HG03196 (cell line): ENCODE data around the gene LY6G6C.
"Not testable (repeated sequence)": the region's sequence is repeated elsewhere in the genome, so short reads cannot be mapped to it uniquely, and the experiment has no call there.

Experiments used
- ATAC-seq: cut with Tn5 transposase; IDR thresholded peaks from one replicate; pipeline ENCODE4 v1.9.1; 2021; ENCODE audit not compliant: unreplicated experiment

LY6G6C gene

GRCh38 chr6:31709157-31709556, 12.4 kb downstream of the LY6G6C start:
- not testable (repeated sequence) for ATAC-seq

GRCh38 chr6:31708224-31708623, 13.3 kb downstream of the LY6G6C start:
- no peak for ATAC-seq

- ATAC-seq = no peak
Measured at GRCh38 chr6:31707701-31708100, 13.8 kb downstream of the LY6G6C start.

GRCh38 chr6:31706599-31706998, 14.9 kb downstream of the LY6G6C start, which contains the start of gene LY6G6F:
Gene LY6G6F (plus strand): TSS chr6:31706866. CDS start chr6:31706907, 41 bp downstream.
- no peak for ATAC-seq

- ATAC-seq = no peak
Measured at GRCh38 chr6:31705931-31706330, 15.6 kb downstream of the LY6G6C start.

- ATAC-seq = peak; percentile 86
Measured at GRCh38 chr6:31702819-31703716, 18.5 kb downstream of the LY6G6C start, which contains the start of gene ABHD16A. Gene ABHD16A (minus strand): TSS chr6:31703324. CDS start chr6:31703281, 43 bp downstream.

GRCh38 chr6:31702405-31702818, 19.1 kb downstream of the LY6G6C start:
- ATAC-seq = no peak

- no peak for ATAC-seq
Measured at GRCh38 chr6:31701666-31702404, 19.7 kb downstream of the LY6G6C start.

GRCh38 chr6:31700740-31701401, 20.7 kb downstream of the LY6G6C start:
- ATAC-seq = no peak

- ATAC-seq = no peak
Measured at GRCh38 chr6:31697555-31697954, 24.0 kb downstream of the LY6G6C start.

GRCh38 chr6:31693535-31693934, 28.0 kb downstream of the LY6G6C start:
- no peak for ATAC-seq

- ATAC-seq = no peak
Measured at GRCh38 chr6:31692886-31693285, 28.7 kb downstream of the LY6G6C start.

- ATAC-seq = no peak
Measured at GRCh38 chr6:31692353-31692752, 29.2 kb downstream of the LY6G6C start.

GRCh38 chr6:31691564-31692108, 29.9 kb downstream of the LY6G6C start:
- no peak for ATAC-seq

- no peak for ATAC-seq
Measured at GRCh38 chr6:31691078-31691463, 30.5 kb downstream of the LY6G6C start.

GRCh38 chr6:31690231-31691077, 31.1 kb downstream of the LY6G6C start:
- ATAC-seq = no peak

GRCh38 chr6:31689249-31690110, 32.1 kb downstream of the LY6G6C start:
- no peak for ATAC-seq

- no peak for ATAC-seq
Measured at GRCh38 chr6:31687860-31688693, 33.5 kb downstream of the LY6G6C start.
